Stomach (tissue), 9 donors: ENCODE results near the gene SLC12A7. TPM values are rescaled to one million over a fixed set of nuclear protein-coding genes. Genes with fewer than 3 reads are reported as not detected.

Experiments used
- DNase-seq, 2 donors: peaks; one replicate each; pipeline versions ENCODE4 v3.0.0 to v3.0.0-alpha.2; 2013 to 2019
- H3K27ac ChIP-seq, 5 donors: fragments of 200-600 bp in 4 of 5; sonication (generic) in 4 of 5; one replicate each; pipeline ENCODE4 v1.5.1; 2013 to 2019; ENCODE audit warnings: mild to moderate bottlenecking in 1 of 5, moderate library complexity in 1 of 5
- H3K27me3 ChIP-seq, 3 donors: fragments of 200-600 bp; sonication (generic); one replicate each; pipeline ENCODE4 v1.5.1; 2017 to 2019; ENCODE audit warnings: mixed run types in 1 of 3
- H3K36me3 ChIP-seq, 4 donors: fragments of 200-600 bp; sonication (generic); 1 replicate in 3 of 4; 2 replicates in 1 of 4; pipeline ENCODE4 v1.5.1; 2016 to 2019
- H3K4me1 ChIP-seq, 4 donors: fragments of 200-600 bp; sonication (generic); one replicate each; pipeline ENCODE4 v1.5.1; 2016 to 2019
- H3K4me3 ChIP-seq, 4 donors: fragments of 200-600 bp; sonication (generic) in 3 of 4; one replicate each; pipeline ENCODE4 v1.5.1; 2016 to 2019; ENCODE audit warnings: mild to moderate bottlenecking in 1 of 4
- H3K9me3 ChIP-seq, 4 donors: fragments of 200-600 bp; sonication (generic); one replicate each; pipeline ENCODE4 v1.5.1; 2016 to 2019
- CTCF ChIP-seq, 7 experiments: fragments of 450-650 bp in 4 of 7; fragments of 200-600 bp in 3 of 7; sonication (generic) in 3 of 7; IDR thresholded peaks; one replicate each; pipeline ENCODE4 v1.5.1; 2016 to 2019; ENCODE audit warnings: antibody characterized with exemption in 7 of 7, control low read depth in 2 of 7, mild to moderate bottlenecking in 1 of 7
- EP300 ChIP-seq: sonication (generic); formaldehyde crosslinking; IDR thresholded peaks from one replicate; pipeline ENCODE4 v1.6.1; 2017; ENCODE audit warnings: antibody characterized with exemption
- POLR2A ChIP-seq, 4 donors: fragments of 450-650 bp; IDR thresholded peaks; one replicate each; pipeline ENCODE4 v1.6.1; 2016; ENCODE audit warnings: antibody characterized with exemption in 4 of 4, control low read depth in 2 of 4, mild to moderate bottlenecking in 1 of 4, moderate library complexity in 1 of 4
- POLR2AphosphoS5 ChIP-seq, 3 donors: sonication (generic); formaldehyde crosslinking; IDR thresholded peaks; one replicate each; pipeline ENCODE4 v1.6.1; 2016; ENCODE audit warnings: antibody characterized with exemption in 3 of 3
- WGBS, 5 donors: extraction: QIAGEN DNeasy Blood & Tissue Kit in 3 of 5; methylation state at CpG; one replicate each; pipeline versions ENCODE4 v1.1.5 to v1.1.7; 2013 to 2018; 5-methylcytosine and 5-hydroxymethylcytosine counted together
- intact Hi-C: fragments of 100-400 bp; cut with DNase I; formaldehyde crosslinking; loops from one replicate; pipeline ENCODE4 v1.15.1; 2023; ENCODE audit warnings: low total_unique reads
- polyA plus RNA-seq, 3 donors: library from polyadenylated mRNA; stranded (reverse); fragments of 200-250 nt; gene quantifications; one replicate each; pipeline ENCODE4 v1.2.3, GENCODE V29; 2013
- total RNA-seq, 5 donors: library from RNA; depleted of rRNA; stranded (reverse); fragments of >200 nt; gene quantifications; one replicate each; pipeline versions ENCODE4 v1.1.0 to v1.2.3, GENCODE V29; 2014 to 2016
- donor health status: healthy with polysubstance abuse.
- donor health status: Bipolar disorder and iron deficiency.
- donor health status: healthy.

SLC12A7 gene
- total and polyA plus RNA-seq, 8 donors: 4.7 to 346 (median 37.7) TPM

- DNase-seq: peak in 1 of 2 donors; percentile 21
- Histone ChIP-seq H3K27ac (peak overlapping the region in 4 of 5 donors; percentile 39 to 79 (median 64)), H3K27me3 (peaks cover 0 to 65% (median 36%) of the 10 kb centered on the region in 3 donors), H3K36me3 (no peaks in the 10 kb centered on the region), H3K9me3 (no peaks in the 10 kb centered on the region), H3K4me1 (peaks cover 30 to 59% (median 52%) of the 10 kb centered on the region in 4 donors), H3K4me3 (peak overlapping the region; percentile 52 to 70 (median 61))
- 35 to 83% (median 45%) methylated on average over 21 to 47 of the region's 47 CpGs for WGBS, 5 donors
- TF ChIP-seq CTCF (IDR thresholded peaks at IDR 0.05) (no peak), POLR2AphosphoS5 (IDR thresholded peaks at IDR 0.05) (no peak), POLR2A (IDR thresholded peaks at IDR 0.05) (no peak), EP300 (no peak)
- intact Hi-C loops: no loop called here
These were observed 106.5 kb downstream of the SLC12A7 start for GRCh38 chr5:1005249-1005851.

GRCh38 chr5:1004461-1005248, 107.2 kb downstream of the SLC12A7 start:
- TF ChIP-seq POLR2A (IDR thresholded peaks at IDR 0.05) (no peak), CTCF (IDR thresholded peaks at IDR 0.05) (peak in 2 of 7 experiments; percentile 11 to 55), EP300 (no peak), POLR2AphosphoS5 (IDR thresholded peaks at IDR 0.05) (peak in 1 of 3 donors; percentile 31)
- peaks cover 28 to 55% (median 45%) of the 10 kb centered on the region in 4 donors for H3K4me1 ChIP-seq
- intact Hi-C loops: no loop called here
- H3K27me3 ChIP-seq: peaks cover 0 to 61% (median 29%) of the 10 kb centered on the region in 3 donors
- DNase-seq: peak; percentile 66 to 89
- H3K36me3 ChIP-seq: no peaks in the 10 kb centered on the region
- 0 to 2% (median 1%) methylated on average over 38 to 87 of the region's 88 CpGs for WGBS, 5 donors
- peak overlapping the region; percentile 52 to 70 (median 61) for H3K4me3 ChIP-seq
- no peaks in the 10 kb centered on the region for H3K9me3 ChIP-seq
- H3K27ac ChIP-seq: peak overlapping the region; percentile 28 to 79 (median 58)

GRCh38 chr5:1003296-1003937, 108.4 kb downstream of the SLC12A7 start:
- WGBS, 5 donors: 40 to 53% (median 44%) methylated on average over 21 of the region's 21 CpGs
- intact Hi-C loops: no loop called here
- DNase-seq: peak; percentile 26 to 75
- Histone ChIP-seq H3K27ac (peak overlapping the region in 2 of 5 donors; percentile 7 to 79), H3K9me3 (no peaks in the 10 kb centered on the region), H3K4me1 (peaks cover 16 to 55% (median 33%) of the 10 kb centered on the region in 4 donors), H3K36me3 (no peaks in the 10 kb centered on the region), H3K27me3 (peaks cover 0 to 57% (median 18%) of the 10 kb centered on the region in 3 donors), H3K4me3 (no peak overlapping the region)
- TF ChIP-seq POLR2AphosphoS5 (IDR thresholded peaks at IDR 0.05): no peak
- no peak for TF ChIP-seq CTCF (IDR thresholded peaks at IDR 0.05)
- TF ChIP-seq EP300: no peak
- no peak for TF ChIP-seq POLR2A (IDR thresholded peaks at IDR 0.05)

- H3K36me3 ChIP-seq: no peaks in the 10 kb centered on the region
- intact Hi-C loops: no loop called here
- H3K4me3 ChIP-seq: no peak overlapping the region
- whole genome bisulfite sequencing, 5 donors: 69 to 85% (median 78%) methylated on average over 12 to 13 of the region's 13 CpGs
- H3K9me3 ChIP-seq: no peaks in the 10 kb centered on the region
- TF ChIP-seq EP300 (no peak), CTCF (IDR thresholded peaks at IDR 0.05) (no peak), POLR2A (IDR thresholded peaks at IDR 0.05) (no peak), POLR2AphosphoS5 (IDR thresholded peaks at IDR 0.05) (no peak)
- H3K4me1 ChIP-seq: peaks cover 15 to 52% (median 28%) of the 10 kb centered on the region in 4 donors
- H3K27ac ChIP-seq: no peak overlapping the region
- DNase-seq: peak in 1 of 2 donors; percentile 4
- H3K27me3 ChIP-seq: peaks cover 0 to 56% (median 14%) of the 10 kb centered on the region in 3 donors
These were observed 109.0 kb downstream of the SLC12A7 start for GRCh38 chr5:1002836-1003235.
